Thoracic aorta (tissue), 2 donors: ENCODE measurements around the gene TMEM121B. TPM values are rescaled to one million over a fixed set of nuclear protein-coding genes. Genes with fewer than 3 reads are reported as not detected.

Experiments used
- ATAC-seq: fragments of 150-250 bp; one replicate; pipeline ENCODE4 v1.8.0; 2017; ENCODE audit warnings: low read depth; ENCODE audit not compliant: insufficient number of reproducible peaks, low FRiP score
- DNase-seq: peaks from one replicate; pipeline ENCODE4 v3.0.0-alpha.2; 2020; ENCODE audit warnings: low spot score
- H3K27ac ChIP-seq, 2 donors: fragments of 200-600 bp; sonication (generic); 1 replicate in 1 of 2; 2 replicates in 1 of 2; pipeline ENCODE4 v1.5.1; 2016; ENCODE audit warnings: mild to moderate bottlenecking in 2 of 2, moderate library complexity in 2 of 2
- H3K27me3 ChIP-seq: fragments of 200-600 bp; sonication (generic); replicated peaks from 2 replicates; pipeline ENCODE4 v1.6.0; 2016; ENCODE audit warnings: mild to moderate bottlenecking; ENCODE audit not compliant: insufficient read depth
- H3K36me3 ChIP-seq: fragments of 200-600 bp; sonication (generic); one replicate; pipeline ENCODE4 v1.5.1; 2016
- H3K4me1 ChIP-seq, 2 donors: fragments of 200-600 bp; sonication (generic); 1 replicate in 1 of 2; 2 replicates in 1 of 2; pipeline versions ENCODE4 v1.5.1 to v1.6.0; 2016; ENCODE audit warnings: low read depth in 2 of 2, mild to moderate bottlenecking in 1 of 2; ENCODE audit not compliant: control insufficient read depth in 1 of 2
- H3K4me3 ChIP-seq: fragments of 200-600 bp; sonication (generic); 2 replicates; pipeline ENCODE4 v1.5.1; 2016; ENCODE audit warnings: mild to moderate bottlenecking
- H3K9me3 ChIP-seq: fragments of 200-600 bp; sonication (generic); 2 replicates; pipeline ENCODE4 v1.5.1; 2016
- CTCF ChIP-seq: fragments of 200-600 bp; sonication (generic); IDR thresholded peaks from one replicate; pipeline ENCODE4 v1.5.1; 2019; ENCODE audit warnings: antibody characterized with exemption
- total RNA-seq, 2 donors: library from RNA; depleted of rRNA; stranded (reverse); fragments of >200 nt; gene quantifications; one replicate each; pipeline versions ENCODE4 v1.1.0 to v1.2.3, GENCODE V29; 2016

The TMEM121B gene
- total RNA-seq, 2 donors from 2014 or later = 1.1 to 2.0 TPM

GRCh38 chr22:17137861-17138425 lies 16.8 kb upstream of the TMEM121B start:
- DNase-seq = no peak
- no peak overlapping the region for H3K27ac ChIP-seq
- no peaks in the 10 kb centered on the region for H3K27me3 ChIP-seq
- no peaks in the 10 kb centered on the region for H3K9me3 ChIP-seq
- H3K4me1 ChIP-seq = no peaks in the 10 kb centered on the region
- no peak for TF ChIP-seq CTCF
- H3K4me3 ChIP-seq = no peak overlapping the region
- peaks cover 35% of the 10 kb centered on the region for H3K36me3 ChIP-seq
- no peak for ATAC-seq

GRCh38 chr22:17137170-17137569 lies 16.0 kb upstream of the TMEM121B start:
- Histone ChIP-seq H3K9me3 (no peaks in the 10 kb centered on the region), H3K27me3 (no peaks in the 10 kb centered on the region), H3K4me1 (no peaks in the 10 kb centered on the region), H3K27ac (no peak overlapping the region), H3K4me3 (no peak overlapping the region), H3K36me3 (peaks cover 32% of the 10 kb centered on the region)
- DNase-seq (no peak), ATAC-seq (no peak)
- no peak for TF ChIP-seq CTCF

GRCh38 chr22:17135153-17135760 lies 14.1 kb upstream of the TMEM121B start:
- no peaks in the 10 kb centered on the region for H3K27me3 ChIP-seq
- H3K27ac ChIP-seq = no peak overlapping the region
- no peak for TF ChIP-seq CTCF
- ATAC-seq (no peak), DNase-seq (no peak)
- no peaks in the 10 kb centered on the region for H3K9me3 ChIP-seq
- H3K4me3 ChIP-seq = no peak overlapping the region
- H3K4me1 ChIP-seq = no peaks in the 10 kb centered on the region
- peaks cover 21% of the 10 kb centered on the region for H3K36me3 ChIP-seq

GRCh38 chr22:17133137-17133536 lies 12.0 kb upstream of the TMEM121B start:
- H3K4me1 ChIP-seq = no peaks in the 10 kb centered on the region
- no peaks in the 10 kb centered on the region for H3K27me3 ChIP-seq
- no peak for DNase-seq
- H3K27ac ChIP-seq = no peak overlapping the region
- ATAC-seq = no peak
- TF ChIP-seq CTCF = no peak
- H3K4me3 ChIP-seq = no peak overlapping the region
- H3K9me3 ChIP-seq = no peaks in the 10 kb centered on the region
- peaks cover 4% of the 10 kb centered on the region for H3K36me3 ChIP-seq

GRCh38 chr22:17132112-17132511 lies 11.0 kb upstream of the TMEM121B start:
- DNase-seq (no peak), ATAC-seq (no peak)
- H3K36me3 ChIP-seq = no peaks in the 10 kb centered on the region
- no peak overlapping the region for H3K27ac ChIP-seq
- no peak for TF ChIP-seq CTCF
- H3K4me3 ChIP-seq = no peak overlapping the region
- H3K4me1 ChIP-seq = no peaks in the 10 kb centered on the region
- no peaks in the 10 kb centered on the region for H3K27me3 ChIP-seq
- H3K9me3 ChIP-seq = no peaks in the 10 kb centered on the region
